ENCODE measurements around the gene PCDH9. TPM values are rescaled to one million over a fixed set of nuclear protein-coding genes. Genes with fewer than 3 reads are reported as not detected.

PCDH9 gene
- total RNA-seq, 1 experiment from 2014 or later = 0.11 TPM

GRCh38 chr13:66489586-66489985 lies 740.5 kb downstream of the PCDH9 start:
- Mint-ChIP-seq H3K4me1 (ENCODE audit: low read depth, unreplicated experiment) (no peaks in the 10 kb centered on the region), H3K36me3 (ENCODE audit: insufficient read depth, unreplicated experiment) (no peaks in the 10 kb centered on the region), H3K27ac (ENCODE audit: unreplicated experiment) (no peak overlapping the region), H3K4me3 (ENCODE audit: unreplicated experiment) (no peak overlapping the region), H3K9me3 (ENCODE audit: unreplicated experiment) (no peaks in the 10 kb centered on the region), H3K27me3 (ENCODE audit: insufficient read depth, unreplicated experiment) (no peaks in the 10 kb centered on the region)
- Histone ChIP-seq H3K27me3 (replicated peaks; ENCODE audit: control insufficient read depth, insufficient read depth, low read length) (no peaks in the 10 kb centered on the region), H3K4me3 (ENCODE audit: low read depth, low read length) (no peak overlapping the region), H3K36me3 (ENCODE audit: control insufficient read depth, insufficient read depth, low read length) (no peaks in the 10 kb centered on the region), H3K4me1 (no peaks in the 10 kb centered on the region), H3K9me3 (no peaks in the 10 kb centered on the region; the same call in 1 of the 2 replicates)
- ChIA-PET CTCF (no interaction called here), POLR2A (no interaction called here)
- DNase-seq = no peak
- intact Hi-C loops (cut with micrococcal nuclease; ENCODE audit: unreplicated experiment) = no loop called here
- no peak for TF ChIP-seq CTCF (IDR thresholded peaks at IDR 0.05; ENCODE audit: insufficient read depth in 1 of 2, low read depth in 1 of 2, low read length in 1 of 2, severe bottlenecking in 1 of 2, unreplicated experiment in 1 of 2)
- BruUV-seq (replicated peaks) = no TSS peak

DNA sequence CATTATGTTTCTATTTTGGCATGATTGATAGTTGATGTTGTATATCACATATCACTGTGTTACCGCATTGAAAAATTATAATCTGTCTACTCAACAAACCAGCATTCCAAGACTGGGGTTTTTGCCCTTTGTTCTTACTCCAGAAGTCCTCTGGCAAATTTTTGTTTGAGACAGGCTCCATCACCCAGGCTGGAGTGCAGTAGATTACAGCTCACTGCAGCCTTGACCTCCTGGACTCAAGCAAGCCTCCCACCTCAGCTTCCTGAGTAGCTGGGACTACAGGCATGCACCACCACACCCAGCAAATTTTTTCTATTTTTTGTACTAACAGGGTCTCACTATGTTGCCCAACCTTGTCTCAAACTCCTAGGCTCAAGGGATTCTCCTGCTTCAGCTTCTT lies 741.0 kb downstream of the PCDH9 start:
- no peaks in the 10 kb centered on the region for H3K4me1 Mint-ChIP-seq (ENCODE audit: low read depth, unreplicated experiment)
- ChIA-PET CTCF (no interaction called here), POLR2A (no interaction called here)
- BruUV-seq (replicated peaks) = no TSS peak
- H3K4me3 Mint-ChIP-seq (ENCODE audit: unreplicated experiment) = no peak overlapping the region
- DNase-seq = no peak
- H3K9me3 Mint-ChIP-seq (ENCODE audit: unreplicated experiment) = no peaks in the 10 kb centered on the region
- no peak for TF ChIP-seq CTCF (IDR thresholded peaks at IDR 0.05; ENCODE audit: insufficient read depth in 1 of 2, low read depth in 1 of 2, low read length in 1 of 2, severe bottlenecking in 1 of 2, unreplicated experiment in 1 of 2)
- H3K27me3 ChIP-seq (replicated peaks; ENCODE audit: control insufficient read depth, insufficient read depth, low read length) = no peaks in the 10 kb centered on the region
- no peaks in the 10 kb centered on the region for H3K27me3 Mint-ChIP-seq (ENCODE audit: insufficient read depth, unreplicated experiment)
- H3K9me3 ChIP-seq = no peaks in the 10 kb centered on the region; the same call in 1 of the 2 replicates
- intact Hi-C loops (cut with micrococcal nuclease; ENCODE audit: unreplicated experiment) = no loop called here
- no peaks in the 10 kb centered on the region for H3K4me1 ChIP-seq
- H3K27ac Mint-ChIP-seq (ENCODE audit: unreplicated experiment) = no peak overlapping the region
- no peak overlapping the region for H3K4me3 ChIP-seq (ENCODE audit: low read depth, low read length)
- no peaks in the 10 kb centered on the region for H3K36me3 Mint-ChIP-seq (ENCODE audit: insufficient read depth, unreplicated experiment)
- H3K36me3 ChIP-seq (ENCODE audit: control insufficient read depth, insufficient read depth, low read length) = no peaks in the 10 kb centered on the region

- no peaks in the 10 kb centered on the region for H3K4me1 Mint-ChIP-seq (ENCODE audit: low read depth, unreplicated experiment)
- intact Hi-C loops (cut with micrococcal nuclease; ENCODE audit: unreplicated experiment) = no loop called here
- DNase-seq = peak in 1 of 2 experiments; percentile 11
- no peaks in the 10 kb centered on the region for H3K9me3 Mint-ChIP-seq (ENCODE audit: unreplicated experiment)
- Histone ChIP-seq H3K4me3 (ENCODE audit: low read depth, low read length) (no peak overlapping the region), H3K36me3 (ENCODE audit: control insufficient read depth, insufficient read depth, low read length) (no peaks in the 10 kb centered on the region), H3K27me3 (replicated peaks; ENCODE audit: control insufficient read depth, insufficient read depth, low read length) (no peaks in the 10 kb centered on the region), H3K9me3 (no peaks in the 10 kb centered on the region), H3K4me1 (no peaks in the 10 kb centered on the region)
- BruUV-seq (replicated peaks) = no TSS peak
- H3K27me3 Mint-ChIP-seq (ENCODE audit: insufficient read depth, unreplicated experiment) = no peaks in the 10 kb centered on the region
- H3K4me3 Mint-ChIP-seq (ENCODE audit: unreplicated experiment) = no peak overlapping the region
- H3K36me3 Mint-ChIP-seq (ENCODE audit: insufficient read depth, unreplicated experiment) = no peaks in the 10 kb centered on the region
- POLR2A ChIA-PET = no interaction called here
- TF ChIP-seq CTCF (IDR thresholded peaks at IDR 0.05; ENCODE audit: insufficient read depth in 1 of 2, low read depth in 1 of 2, low read length in 1 of 2, severe bottlenecking in 1 of 2, unreplicated experiment in 1 of 2) = no peak
- CTCF ChIA-PET = no interaction called here
- no peak overlapping the region for H3K27ac Mint-ChIP-seq (ENCODE audit: unreplicated experiment)
Measured at GRCh38 chr13:66483712-66484111, 746.4 kb downstream of the PCDH9 start.

Data from Caco-2 (cell line).